ENCODE data around the gene CLEC4F. TPM values are rescaled to one million over a fixed set of nuclear protein-coding genes. Genes with fewer than 3 reads are reported as not detected.

Gene CLEC4F
- polyA plus RNA-seq, 3 donors = 0.65 to 17.0 (median 2.3) TPM

GRCh38 chr2:70828914-70829824 is 8.8 kb upstream of the CLEC4F start:
- TF ChIP-seq CTCF (IDR thresholded peaks at IDR 0.05) = no peak
- Mint-ChIP-seq H3K27ac (peak overlapping the region in 2 of 7 donors; percentile 61 to 70), H3K4me3 (peak overlapping the region in 1 of 2 donors; percentile 2), H3K27me3 (ENCODE audit: low read depth in 3 of 3) (peaks cover 4 to 8% (median 4%) of the 10 kb centered on the region in 3 donors), H3K4me1 (peaks cover 27% of the 10 kb centered on the region), H3K36me3 (no peaks in the 10 kb centered on the region), H3K9me3 (peaks cover 0 to 6% (median 0%) of the 10 kb centered on the region in 7 donors)
- DNase-seq = no peak
- H2AFZ ChIP-seq (ENCODE audit: insufficient read depth, low read depth, low read length, poor library complexity, severe bottlenecking) = no peak overlapping the region
- H3K9ac ChIP-seq (ENCODE audit: insufficient read depth, low read length, poor library complexity, severe bottlenecking) = no peak overlapping the region
- no peak overlapping the region for H3K27ac ChIP-seq (ENCODE audit: low read depth in 1 of 2, low read length in 2 of 2)
- H3K27me3 ChIP-seq (ENCODE audit: control insufficient read depth in 2 of 2, insufficient read depth in 2 of 2, low read length in 2 of 2) = no peaks in the 10 kb centered on the region
- peaks cover 22 to 86% of the 10 kb centered on the region in 2 donors for H3K4me1 ChIP-seq (ENCODE audit: control insufficient read depth in 1 of 2, insufficient read depth in 2 of 2, low read length in 2 of 2)
- no peaks in the 10 kb centered on the region for H3K36me3 ChIP-seq (replicated peaks in 1 of 2; ENCODE audit: control insufficient read depth in 1 of 2, insufficient read depth in 2 of 2, low read length in 2 of 2)
- H3K4me2 ChIP-seq (replicated peaks; ENCODE audit: extremely low read depth, low read length, poor library complexity, severe bottlenecking) = no peak overlapping the region
- no peaks in the 10 kb centered on the region for H4K20me1 ChIP-seq (ENCODE audit: insufficient read depth, low read length)
- no peaks in the 10 kb centered on the region for H3K9me3 ChIP-seq (replicated peaks in 1 of 2; ENCODE audit: control insufficient read depth in 1 of 2, insufficient read depth in 1 of 2, low read length in 2 of 2)
- intact Hi-C loops (cut with micrococcal nuclease) = no loop called here
- no peak overlapping the region for H3K4me3 ChIP-seq (replicated peaks in 1 of 3; ENCODE audit: low read depth in 2 of 3, low read length in 3 of 3)
- H3K79me2 ChIP-seq (ENCODE audit: insufficient read depth, low read length) = no peaks in the 10 kb centered on the region
- 66% methylated on average over 6 of the region's 6 CpGs for WGBS (ENCODE audit: insufficient coverage)

DNA sequence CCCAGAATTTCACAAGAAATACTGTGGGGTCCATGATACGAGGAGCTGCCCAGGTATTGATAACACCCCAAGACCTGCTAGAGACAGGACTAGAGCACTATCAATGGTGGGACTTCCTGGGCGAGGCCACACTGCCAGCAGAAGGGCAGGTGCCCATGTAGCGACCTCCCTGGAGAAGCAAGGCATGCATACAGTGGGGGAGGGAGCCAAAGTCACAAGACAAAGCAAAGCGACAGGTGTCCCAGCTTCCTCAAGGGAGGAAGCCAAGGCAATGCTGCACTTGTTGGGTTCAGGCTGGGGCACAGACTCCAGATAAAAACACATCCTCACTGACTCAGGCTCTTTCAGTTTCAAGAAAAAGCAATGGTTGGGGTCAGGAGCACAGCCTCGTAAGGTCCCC is 7.7 kb upstream of the CLEC4F start:
- Histone ChIP-seq H3K9ac (ENCODE audit: insufficient read depth, low read length, poor library complexity, severe bottlenecking) (no peak overlapping the region), H3K79me2 (ENCODE audit: insufficient read depth, low read length) (no peaks in the 10 kb centered on the region), H3K27me3 (ENCODE audit: control insufficient read depth in 2 of 2, insufficient read depth in 2 of 2, low read length in 2 of 2) (no peaks in the 10 kb centered on the region), H3K36me3 (replicated peaks in 1 of 2; ENCODE audit: control insufficient read depth in 1 of 2, insufficient read depth in 2 of 2, low read length in 2 of 2) (no peaks in the 10 kb centered on the region), H3K4me2 (replicated peaks; ENCODE audit: extremely low read depth, low read length, poor library complexity, severe bottlenecking) (no peak overlapping the region), H2AFZ (ENCODE audit: insufficient read depth, low read depth, low read length, poor library complexity, severe bottlenecking) (no peak overlapping the region), H3K4me3 (replicated peaks in 1 of 3; ENCODE audit: low read depth in 2 of 3, low read length in 3 of 3) (peak overlapping the region in 1 of 3 experiments; percentile 23), H4K20me1 (ENCODE audit: insufficient read depth, low read length) (no peaks in the 10 kb centered on the region), H3K4me1 (ENCODE audit: control insufficient read depth in 1 of 2, insufficient read depth in 2 of 2, low read length in 2 of 2) (peaks cover 27 to 86% of the 10 kb centered on the region in 2 donors), H3K9me3 (replicated peaks in 1 of 2; ENCODE audit: control insufficient read depth in 1 of 2, insufficient read depth in 1 of 2, low read length in 2 of 2) (no peaks in the 10 kb centered on the region), H3K27ac (ENCODE audit: low read depth in 1 of 2, low read length in 2 of 2) (peak overlapping the region in 1 of 2 donors; percentile 14)
- Mint-ChIP-seq H3K27ac (peak overlapping the region in 3 of 7 donors; percentile 19 to 63 (median 44)), H3K4me3 (no peak overlapping the region), H3K9me3 (peaks cover 0 to 2% (median 0%) of the 10 kb centered on the region in 7 donors), H3K36me3 (no peaks in the 10 kb centered on the region), H3K4me1 (peaks cover 32% of the 10 kb centered on the region), H3K27me3 (ENCODE audit: low read depth in 3 of 3) (peaks cover 4 to 8% (median 4%) of the 10 kb centered on the region in 3 donors)
- intact Hi-C loops (cut with micrococcal nuclease) = no loop called here
- no peak for TF ChIP-seq CTCF (IDR thresholded peaks at IDR 0.05)
- WGBS (ENCODE audit: insufficient coverage) = 86% methylated on average over 4 of the region's 5 CpGs
- no peak for DNase-seq

Data from CD14-positive monocyte (primary cell).